ENCODE data around the gene C19orf12. TPM values are rescaled to one million over a fixed set of nuclear protein-coding genes. Genes with fewer than 3 reads are reported as not detected.

The C19orf12 gene
- total RNA-seq, 1 donor = 48.5 TPM

- Histone ChIP-seq H3K4me1 (ENCODE audit: insufficient read depth, low read length) (no peaks in the 10 kb centered on the region), H4K20me1 (ENCODE audit: insufficient read depth, low read length) (no peaks in the 10 kb centered on the region), H3K4me2 (ENCODE audit: insufficient read depth, low read length) (no peak overlapping the region), H3K9me3 (ENCODE audit: low read depth, low read length) (no peaks in the 10 kb centered on the region), H3K4me3 (ENCODE audit: insufficient read depth, low read length) (no peak overlapping the region), H3K27ac (ENCODE audit: low read depth, low read length) (no peak overlapping the region), H3K27me3 (ENCODE audit: insufficient read depth, low read length) (no peaks in the 10 kb centered on the region), H3K79me2 (ENCODE audit: insufficient read depth, low read length) (no peaks in the 10 kb centered on the region), H2AFZ (ENCODE audit: low read length) (no peak overlapping the region), H3K36me3 (ENCODE audit: insufficient read depth, low read length) (no peaks in the 10 kb centered on the region)
- TF ChIP-seq CTCF (IDR thresholded peaks at IDR 0.05; ENCODE audit: extremely low read depth, low read depth, low read length) = no peak
- peak; percentile 66 for DNase-seq (ENCODE audit: insufficient read length, low spot score, missing footprints)
Measured at GRCh38 chr19:29753934-29754305, 38.9 kb upstream of the C19orf12 start.

GRCh38 chr19:29753190-29753933 lies 38.3 kb upstream of the C19orf12 start:
- Histone ChIP-seq H3K4me3 (ENCODE audit: insufficient read depth, low read length) (no peak overlapping the region), H3K4me1 (ENCODE audit: insufficient read depth, low read length) (no peaks in the 10 kb centered on the region), H2AFZ (ENCODE audit: low read length) (no peak overlapping the region), H4K20me1 (ENCODE audit: insufficient read depth, low read length) (no peaks in the 10 kb centered on the region), H3K27ac (ENCODE audit: low read depth, low read length) (no peak overlapping the region), H3K4me2 (ENCODE audit: insufficient read depth, low read length) (no peak overlapping the region), H3K27me3 (ENCODE audit: insufficient read depth, low read length) (no peaks in the 10 kb centered on the region), H3K79me2 (ENCODE audit: insufficient read depth, low read length) (no peaks in the 10 kb centered on the region), H3K36me3 (ENCODE audit: insufficient read depth, low read length) (no peaks in the 10 kb centered on the region), H3K9me3 (ENCODE audit: low read depth, low read length) (no peaks in the 10 kb centered on the region)
- peak; percentile 76 for DNase-seq (ENCODE audit: insufficient read length, low spot score, missing footprints)
- no peak for TF ChIP-seq CTCF (IDR thresholded peaks at IDR 0.05; ENCODE audit: extremely low read depth, low read depth, low read length)

- peak; percentile 60 for DNase-seq (ENCODE audit: insufficient read length, low spot score, missing footprints)
- no peak overlapping the region for H3K4me3 ChIP-seq (ENCODE audit: insufficient read depth, low read length)
- no peaks in the 10 kb centered on the region for H3K79me2 ChIP-seq (ENCODE audit: insufficient read depth, low read length)
- no peaks in the 10 kb centered on the region for H4K20me1 ChIP-seq (ENCODE audit: insufficient read depth, low read length)
- H3K27ac ChIP-seq (ENCODE audit: low read depth, low read length) = no peak overlapping the region
- no peaks in the 10 kb centered on the region for H3K4me1 ChIP-seq (ENCODE audit: insufficient read depth, low read length)
- H3K27me3 ChIP-seq (ENCODE audit: insufficient read depth, low read length) = no peaks in the 10 kb centered on the region
- no peak overlapping the region for H3K4me2 ChIP-seq (ENCODE audit: insufficient read depth, low read length)
- no peaks in the 10 kb centered on the region for H3K9me3 ChIP-seq (ENCODE audit: low read depth, low read length)
- H2AFZ ChIP-seq (ENCODE audit: low read length) = no peak overlapping the region
- no peak for TF ChIP-seq CTCF (IDR thresholded peaks at IDR 0.05; ENCODE audit: extremely low read depth, low read depth, low read length)
- no peaks in the 10 kb centered on the region for H3K36me3 ChIP-seq (ENCODE audit: insufficient read depth, low read length)
Measured at GRCh38 chr19:29752450-29753025, 37.5 kb upstream of the C19orf12 start.

- Histone ChIP-seq H3K36me3 (ENCODE audit: insufficient read depth, low read length) (no peaks in the 10 kb centered on the region), H3K9me3 (ENCODE audit: low read depth, low read length) (no peaks in the 10 kb centered on the region), H3K27me3 (ENCODE audit: insufficient read depth, low read length) (no peaks in the 10 kb centered on the region), H3K4me2 (ENCODE audit: insufficient read depth, low read length) (no peak overlapping the region), H3K79me2 (ENCODE audit: insufficient read depth, low read length) (no peaks in the 10 kb centered on the region), H4K20me1 (ENCODE audit: insufficient read depth, low read length) (no peaks in the 10 kb centered on the region), H3K4me1 (ENCODE audit: insufficient read depth, low read length) (no peaks in the 10 kb centered on the region), H2AFZ (ENCODE audit: low read length) (no peak overlapping the region), H3K27ac (ENCODE audit: low read depth, low read length) (no peak overlapping the region), H3K4me3 (ENCODE audit: insufficient read depth, low read length) (no peak overlapping the region)
- no peak for TF ChIP-seq CTCF (IDR thresholded peaks at IDR 0.05; ENCODE audit: extremely low read depth, low read depth, low read length)
- DNase-seq (ENCODE audit: insufficient read length, low spot score, missing footprints) = no peak
Measured at GRCh38 chr19:29751932-29752331, 36.9 kb upstream of the C19orf12 start.
